GM12878 (cell line): ENCODE measurements around the gene PDGFD. TPM values are rescaled to one million over a fixed set of nuclear protein-coding genes. Genes with fewer than 3 reads are reported as not detected.

Experiments
- ATAC-seq: fragments of 200-7000 bp; cut with Tn5 transposase; 3 replicates; pipeline ENCODE4 v1.9.1; 2020; ENCODE audit warnings: mild to moderate bottlenecking, moderate library complexity
- BruUV-seq: library from RNA; stranded (reverse); fragments of 400-500 nt; replicated peaks from 2 replicates; lab custom pipeline; 2021; lab: Mats Ljungman, UMichigan
- CTCF ChIA-PET: fragments of 300-600 bp; sonication (Branson Sonifier 250); formaldehyde crosslinking; extraction: SDS; loops from one replicate; lab custom pipeline; 2021; ENCODE audit warnings: inconsistent platforms; lab: Yijun Ruan, JAX
- POLR2A ChIA-PET: fragments of 350-600 bp; formaldehyde crosslinking; extraction: SDS; loops from one replicate; lab custom pipeline; 2021; ENCODE audit warnings: inconsistent platforms; lab: Charles Lee
- RAD21 ChIA-PET: fragments of 300-600 bp; sonication (Branson Sonifier 250); formaldehyde crosslinking; loops from one replicate; lab custom pipeline; 2023; ENCODE audit warnings: antibody characterized with exemption; ENCODE audit not compliant: unreplicated experiment; lab: Charles Lee
- SMC1A ChIA-PET: fragments of 300-600 bp; sonication (Branson Sonifier 250); formaldehyde crosslinking; loops from one replicate; lab custom pipeline; 2023; ENCODE audit not compliant: unreplicated experiment, uncharacterized antibody; lab: Charles Lee
- DNase-seq: peaks from one replicate; pipeline ENCODE4 v3.0.0-alpha.2; 2011; ENCODE audit warnings: low read depth, low spot score
- FAIRE-seq: peaks from 3 replicates; lab custom pipeline; 2011; peaks lifted over from hg19 to GRCh38; lab: Jason Lieb, UNC
- H2AFZ ChIP-seq: 2 replicates; pipeline ENCODE4 v1.6.0; 2011; ENCODE audit warnings: low read depth, low read length, control low read depth; ENCODE audit not compliant: control insufficient read depth
- H3K27ac ChIP-seq: 2 replicates; pipeline ENCODE4 v1.5.1; 2011; ENCODE audit warnings: control low read depth; ENCODE audit not compliant: control insufficient read depth, insufficient read depth
- H3K27me3 ChIP-seq, 2 experiments: replicated peaks in 1 of 2; 2 replicates each; pipeline versions ENCODE4 v1.6.0 to v1.6.1; 2011; ENCODE audit warnings: low read length in 1 of 2; ENCODE audit not compliant: control insufficient read depth in 2 of 2, insufficient read depth in 2 of 2
- H3K36me3 ChIP-seq, 2 experiments: 2 replicates each; pipeline ENCODE4 v1.5.1; 2011; ENCODE audit warnings: low read length in 1 of 2; ENCODE audit not compliant: control insufficient read depth in 2 of 2, insufficient read depth in 2 of 2
- H3K4me1 ChIP-seq: 2 replicates; pipeline ENCODE4 v1.6.1; 2011; ENCODE audit warnings: mild to moderate bottlenecking, low read length, moderate library complexity, mixed read lengths; ENCODE audit not compliant: control insufficient read depth, insufficient read depth
- H3K4me2 ChIP-seq: 2 replicates; pipeline ENCODE4 v1.6.0; 2011; ENCODE audit warnings: control low read depth; ENCODE audit not compliant: control insufficient read depth, insufficient read depth
- H3K4me3 ChIP-seq: fragments of 200-600 bp; sonication (generic); 2 replicates; pipeline ENCODE4 v1.5.1; 2016
- H3K79me2 ChIP-seq: 2 replicates; pipeline ENCODE4 v1.6.0; 2011; ENCODE audit warnings: low read length; ENCODE audit not compliant: control insufficient read depth, insufficient read depth
- H3K9ac ChIP-seq: 2 replicates; pipeline ENCODE4 v1.8.0; 2011; ENCODE audit warnings: low read length, control low read depth, mixed read lengths; ENCODE audit not compliant: control insufficient read depth, insufficient read depth
- H3K9me3 ChIP-seq: replicated peaks from 3 replicates; pipeline ENCODE4 v1.5.1; 2011; ENCODE audit warnings: mild to moderate bottlenecking, low read length; ENCODE audit not compliant: control insufficient read depth, insufficient read depth
- H4K20me1 ChIP-seq: 2 replicates; pipeline ENCODE4 v1.6.0; 2011; ENCODE audit not compliant: control insufficient read depth, insufficient read depth
- BMI1 ChIP-seq: fragments of 450-650 bp; IDR thresholded peaks from 2 replicates; pipeline ENCODE4 v1.6.1; 2016; ENCODE audit warnings: mild to moderate bottlenecking, moderate library complexity, borderline replicate concordance
- CTCF ChIP-seq, 3 experiments: IDR thresholded peaks in 2 of 3; conservative IDR thresholded peaks in 1 of 3; 2 replicates each; pipeline ENCODE4 v1.5.1; 2011; ENCODE audit warnings: low read depth in 3 of 3, low read length in 3 of 3, mild to moderate bottlenecking in 3 of 3, control low read depth in 2 of 3, moderate library complexity in 2 of 3, inconsistent platforms in 1 of 3, mixed read lengths in 1 of 3; ENCODE audit not compliant: control insufficient read depth in 2 of 3, insufficient read depth in 1 of 3; ENCODE audit errors: extremely low read depth in 1 of 3
- POLR2AphosphoS2 ChIP-seq: IDR thresholded peaks from 2 replicates; pipeline ENCODE4 v1.6.1; 2011; ENCODE audit warnings: low read depth, mild to moderate bottlenecking, low read length, improper control_type of control experiment, moderate library complexity
- RAD21 ChIP-seq: IDR thresholded peaks from 2 replicates; pipeline ENCODE4 v1.6.1; 2011; ENCODE audit warnings: mild to moderate bottlenecking, low read depth, low read length, moderate library complexity; ENCODE audit not compliant: insufficient read depth
- RUNX3 ChIP-seq: IDR thresholded peaks from 2 replicates; pipeline ENCODE4 v1.6.1; 2012; ENCODE audit warnings: low read length, inconsistent platforms
- SMC3 ChIP-seq: IDR thresholded peaks from 2 replicates; pipeline ENCODE4 v1.6.1; 2011; ENCODE audit warnings: low read length, improper control_type of control experiment, borderline replicate concordance
- SUZ12 ChIP-seq: fragments of 200-600 bp; sonication (generic); IDR thresholded peaks from one replicate; pipeline ENCODE4 v1.6.1; 2018; ENCODE audit warnings: antibody characterized with exemption, mild to moderate bottlenecking; ENCODE audit not compliant: unreplicated experiment
- ZZZ3 ChIP-seq: IDR thresholded peaks from 2 replicates; pipeline ENCODE4 v1.6.1; 2011; ENCODE audit warnings: low read depth; ENCODE audit not compliant: control insufficient read depth, insufficient read length
- WGBS: methylation state at CpG from one replicate; pipeline ENCODE4 v1.1.6; 2016; ENCODE audit warnings: low lambda C conversion rate; ENCODE audit not compliant: insufficient replicate concordance, insufficient coverage; ENCODE audit errors: missing lambda C conversion rate; 5-methylcytosine and 5-hydroxymethylcytosine counted together
- in situ Hi-C: fragments of 300-500 bp; cut with MboI; formaldehyde crosslinking; loops from 9 replicates; pipeline ENCODE4 v1.14.3; 2018; ENCODE audit warnings: mixed read lengths
- intact Hi-C: fragments of 100-400 bp; cut with micrococcal nuclease; formaldehyde crosslinking; loops from one replicate; pipeline ENCODE4 v1.14.2; 2022; ENCODE audit not compliant: unreplicated experiment
- polyA plus RNA-seq, 11 experiments: library from polyadenylated mRNA; depleted of rRNA in 4 of 11; unstranded in 6 of 11; stranded (reverse) in 5 of 11; fragments of >200 nt; fragmentation: Nextera tagmentation in 4 of 11; fragmentation: Illumina TruSeq in 1 of 11; extraction: Ambion mirVana in 4 of 11; extraction: Trizol in 1 of 11; gene quantifications; 1 replicate in 1 of 11; 2 replicates in 10 of 11; pipeline versions ENCODE4 v1.2.1 to v1.2.3, GENCODE V29; 2011 to 2016; ENCODE audit warnings: inconsistent platforms in 2 of 11, missing spikeins in 2 of 11, low read depth in 1 of 11
- total RNA-seq, 4 experiments: library from RNA; depleted of rRNA in 3 of 4; stranded (reverse); fragments of >200 nt in 3 of 4; fragmentation: Illumina TruSeq in 1 of 4; extraction: Trizol in 1 of 4; gene quantifications; 2 replicates each; pipeline versions ENCODE4 v1.2.1 to v1.2.3, GENCODE V29; 2013 to 2021

Gene PDGFD
- total and polyA plus RNA-seq, 10 of the 15 experiments (the other 5 are each of a cell fraction or from before 2014, with no cell fraction given): 0.05 to 0.13 TPM; not detected in 8

DNA sequence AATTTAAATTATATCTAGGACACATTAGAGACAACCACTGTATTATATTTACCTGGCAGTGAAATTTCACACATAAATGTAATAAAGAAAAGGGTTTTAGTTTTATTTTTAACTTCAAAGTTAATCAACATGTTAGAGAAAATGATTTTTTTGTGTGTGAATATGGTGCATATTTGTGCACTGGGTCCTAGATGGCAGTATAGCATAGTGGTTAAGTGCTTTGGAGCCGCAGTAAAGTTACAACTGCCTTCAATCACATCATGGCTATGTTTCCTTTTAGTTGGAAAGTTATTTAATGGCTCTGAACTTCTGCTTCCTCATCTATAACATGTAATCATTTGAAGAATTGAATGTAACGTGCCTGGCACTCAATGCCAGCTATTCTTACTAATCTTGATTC, 236.4 kb downstream of the PDGFD start:
- CTCF ChIA-PET: interaction anchor here (1.0 to 1.4 kb wide), 3 partner anchors 12 to 402 kb away, joined by 3 to 4 read pairs (median 4); no protein-coding TSS in a partner anchor
- H3K79me2 ChIP-seq: no peaks in the 10 kb centered on the region
- H3K27me3 ChIP-seq: no peaks in the 10 kb centered on the region
- in situ Hi-C loops: no loop called here
- DNase-seq (no peak), FAIRE-seq (peak; percentile 23), ATAC-seq (peak; percentile 39; the same call in 2 of the 3 replicates)
- RAD21 ChIA-PET: no interaction called here
- peaks cover 23% of the 10 kb centered on the region for H3K4me1 ChIP-seq
- SMC1A ChIA-PET: interaction anchor here (1.0 to 1.6 kb wide), 5 partner anchors 36 to 405 kb away, joined by 3 to 5 read pairs (median 4); partner anchors contain the start of gene PDGFD
- H3K4me2 ChIP-seq: no peak overlapping the region
- no peaks in the 10 kb centered on the region for H3K36me3 ChIP-seq
- TF ChIP-seq RUNX3 (0 out of 2 replicates have a peak, but pooled peaks have one; percentile 23), CTCF (IDR thresholded peaks at IDR 0.05 in 2 of 3, conservative IDR thresholded peaks at IDR 0.05 in 1 of 3; ENCODE audit: control insufficient read depth in 2 of 3, extremely low read depth in 1 of 3, insufficient read depth in 1 of 3, low read depth in 3 of 3, low read length in 3 of 3) (peak; percentile 57 to 75 (median 71)), SUZ12 (no peak), RAD21 (peak; percentile 82), SMC3 (peak; percentile 62; the same call in 1 of the 2 replicates), BMI1 (no peak), ZZZ3 (no peak), POLR2AphosphoS2 (no peak)
- no peak overlapping the region for H3K9ac ChIP-seq
- H3K4me3 ChIP-seq: no peak overlapping the region
- intact Hi-C loops: loop anchor here (1.0 to 10.0 kb wide), 4 partner anchors 29 to 405 kb away; no protein-coding TSS in a partner anchor
- 70% methylated on average over 2 of the region's 2 CpGs for WGBS
- H3K9me3 ChIP-seq: no peaks in the 10 kb centered on the region
- H2AFZ ChIP-seq: no peak overlapping the region
- BruUV-seq: no TSS peak
- no peaks in the 10 kb centered on the region for H4K20me1 ChIP-seq
- POLR2A ChIA-PET: no interaction called here
- H3K27ac ChIP-seq: no peak overlapping the region
